ENCODE data around the gene NVL.
A peak's percentile ranks its signal among the peaks of the same experiment; 100 is the strongest.
"Not testable (repeated sequence)": the region's sequence is repeated elsewhere in the genome, so short reads cannot be mapped to it uniquely, and the experiment has no call there.

The NVL gene

DNA sequence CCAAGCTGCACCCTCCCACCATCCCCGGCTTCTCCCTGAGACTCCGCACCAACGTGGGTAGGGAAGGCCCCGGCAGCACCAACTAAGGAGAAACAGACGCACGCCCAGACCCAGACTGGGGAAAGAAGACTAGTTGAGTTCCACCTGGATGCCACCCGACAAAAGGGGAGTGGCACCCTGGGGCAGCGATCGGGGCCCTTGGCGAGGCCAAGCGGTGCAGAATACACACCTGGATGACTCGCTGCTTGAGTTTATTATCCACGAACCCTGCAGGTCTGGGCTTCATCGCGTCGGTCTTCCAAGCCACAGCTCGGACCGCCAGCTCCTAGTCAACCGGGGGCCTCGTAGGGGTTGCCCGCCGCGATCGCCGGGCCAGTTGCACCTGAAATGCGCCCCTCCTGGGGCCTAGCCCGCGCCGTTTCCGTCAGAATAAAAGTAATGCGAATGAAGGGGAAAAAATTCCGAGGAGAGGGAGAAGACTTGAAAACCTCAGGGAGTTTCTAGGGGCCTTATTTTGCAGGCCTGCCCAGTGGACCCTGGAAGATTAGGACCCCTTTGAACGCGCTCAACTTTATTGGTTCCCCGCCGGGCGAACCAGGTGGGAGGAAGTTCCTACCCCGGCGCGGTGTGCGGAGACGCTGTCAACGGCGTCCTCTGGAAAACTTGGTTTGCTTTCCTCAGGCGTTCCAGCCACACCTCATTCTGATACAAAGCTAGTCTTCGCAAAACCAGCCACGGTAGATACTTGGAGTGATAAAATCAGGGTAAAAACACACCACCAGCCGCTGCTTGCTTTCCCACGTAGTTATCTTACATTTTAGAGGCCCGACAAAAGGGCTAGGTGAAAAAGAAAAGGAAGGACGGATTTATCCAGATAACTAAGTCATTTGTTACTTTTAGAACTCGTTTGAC lies at the start of gene NVL:
Gene NVL, minus strand, starts transcription at position 331 of the 912 bp plus-strand sequence. Its CDS starts 45 bp downstream, at position 286.
- DNase-seq (ENCODE audit: low read depth), result peak; percentile 76

DNA sequence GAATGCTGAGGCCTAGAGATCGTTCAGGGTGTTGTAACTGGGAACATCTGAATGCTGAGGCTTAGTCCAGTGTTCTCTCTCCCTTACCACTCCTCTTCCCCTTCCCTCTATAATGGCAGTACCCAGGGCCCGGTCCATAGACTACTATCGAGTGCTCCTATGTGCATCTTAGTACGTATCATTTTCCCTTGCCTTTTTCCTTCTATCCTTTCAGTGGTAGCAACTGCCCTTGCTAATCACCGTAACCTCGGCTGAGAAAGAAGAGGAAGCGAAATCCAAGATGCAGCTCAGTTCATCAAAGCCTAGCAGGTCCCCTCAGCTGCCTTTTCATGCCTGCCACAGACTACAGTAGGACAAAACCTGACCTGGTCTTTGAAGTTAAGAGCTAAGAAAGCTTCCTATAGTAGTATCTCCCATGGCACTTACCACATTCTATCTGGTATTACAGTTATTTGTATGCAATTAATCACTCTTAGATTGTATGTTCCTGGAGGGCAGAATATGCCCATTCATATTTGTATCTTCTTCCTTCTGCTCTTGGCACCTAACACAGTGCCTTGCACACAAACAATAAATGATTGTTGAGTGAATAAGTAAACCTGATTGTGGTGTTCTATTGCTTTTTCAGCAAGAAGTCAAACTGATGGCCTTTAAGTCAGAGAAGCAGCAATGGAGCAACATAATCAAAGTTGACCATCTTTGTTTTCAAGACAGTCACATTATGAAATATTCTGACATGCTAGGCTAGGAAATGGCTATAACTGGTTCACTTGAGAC lies 49.1 kb upstream of the NVL start:
- DNase-seq (ENCODE audit: low read depth), result no peak

DNA sequence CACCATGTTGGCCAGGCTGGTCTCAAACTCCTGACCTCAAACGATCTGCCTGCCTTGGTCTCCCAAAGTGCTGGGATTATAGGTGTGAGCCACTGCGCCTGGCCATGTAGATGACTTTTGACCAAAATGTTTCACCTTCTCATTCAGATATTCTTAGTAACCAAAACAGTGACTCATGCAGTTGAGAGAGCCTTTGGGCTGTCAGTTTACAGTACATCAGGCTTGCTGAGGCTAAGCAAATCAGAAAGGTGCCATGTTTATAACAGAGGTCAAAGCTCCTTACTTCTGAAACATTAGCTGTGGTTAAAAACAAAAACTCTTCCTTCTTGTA lies 47.7 kb upstream of the NVL start:
- no peak for DNase-seq (ENCODE audit: low read depth)

DNA sequence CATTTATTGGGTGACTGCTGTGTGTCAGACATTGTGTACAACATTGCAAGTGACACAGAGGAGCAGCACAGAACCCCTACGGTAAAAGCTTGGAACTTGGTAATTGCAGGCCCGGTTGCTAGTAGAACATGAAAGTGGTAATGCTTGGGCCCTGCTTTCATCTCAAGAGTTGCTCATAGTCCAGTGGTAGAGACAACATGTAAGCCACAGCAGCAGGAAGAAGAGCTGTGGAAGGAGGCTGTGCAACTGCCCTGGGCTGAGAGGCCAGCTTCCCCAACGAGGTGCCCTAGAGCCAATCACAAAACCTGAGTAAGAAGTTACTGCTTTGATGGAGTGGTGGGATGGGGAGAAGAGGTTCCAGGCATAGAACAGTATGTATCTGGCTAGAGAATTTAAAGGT lies 45.1 kb upstream of the NVL start:
- no peak for DNase-seq (ENCODE audit: low read depth)

DNA sequence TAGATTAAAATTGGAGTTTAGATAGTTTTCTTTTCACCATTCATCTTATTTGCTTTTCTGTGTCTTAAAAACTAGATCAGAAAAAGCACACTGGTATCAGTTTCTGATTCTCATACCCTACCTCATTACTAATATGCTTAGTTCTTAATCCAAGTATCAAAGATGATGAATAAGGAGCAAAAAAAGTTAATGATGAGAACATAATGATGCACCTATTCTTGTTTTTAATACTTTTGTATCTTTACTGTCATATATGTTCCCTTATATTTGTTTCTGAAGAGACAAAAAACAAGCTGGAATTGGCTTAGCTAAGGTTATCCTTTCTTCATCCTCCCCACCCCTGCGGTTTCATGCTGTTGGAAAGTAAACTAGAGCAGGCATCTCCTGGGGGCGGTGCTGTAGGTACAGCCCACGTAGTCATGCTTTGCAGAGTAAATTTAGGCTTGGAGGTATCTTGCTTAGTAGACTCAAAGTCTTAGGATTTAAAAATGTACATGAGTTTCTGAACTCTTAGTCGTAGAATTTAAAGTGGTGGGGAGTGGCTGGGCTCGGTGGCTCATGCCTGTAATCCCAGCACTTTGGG lies 43.1 kb upstream of the NVL start:
- DNase-seq (ENCODE audit: low read depth), result no peak

DNA sequence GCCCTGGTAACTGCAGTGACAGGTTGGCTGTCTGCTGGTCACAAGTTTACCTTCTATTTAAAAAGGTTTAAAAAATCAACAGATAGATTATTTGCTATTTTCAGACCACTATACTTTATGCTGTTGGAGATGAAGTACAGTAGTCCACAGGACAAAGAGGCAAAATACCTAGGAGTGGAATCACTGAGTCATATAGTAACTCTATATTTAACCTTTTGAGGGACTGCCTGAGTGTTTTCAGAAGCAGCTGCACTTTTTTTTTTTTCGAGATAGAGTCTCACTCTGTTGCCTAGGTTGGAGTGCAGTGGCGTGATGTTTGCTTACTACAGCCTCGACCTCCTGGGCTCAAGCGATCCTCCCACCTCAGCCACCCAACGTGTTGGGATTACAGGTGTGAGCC lies 38.4 kb upstream of the NVL start:
- DNase-seq (ENCODE audit: low read depth), result no peak

DNA sequence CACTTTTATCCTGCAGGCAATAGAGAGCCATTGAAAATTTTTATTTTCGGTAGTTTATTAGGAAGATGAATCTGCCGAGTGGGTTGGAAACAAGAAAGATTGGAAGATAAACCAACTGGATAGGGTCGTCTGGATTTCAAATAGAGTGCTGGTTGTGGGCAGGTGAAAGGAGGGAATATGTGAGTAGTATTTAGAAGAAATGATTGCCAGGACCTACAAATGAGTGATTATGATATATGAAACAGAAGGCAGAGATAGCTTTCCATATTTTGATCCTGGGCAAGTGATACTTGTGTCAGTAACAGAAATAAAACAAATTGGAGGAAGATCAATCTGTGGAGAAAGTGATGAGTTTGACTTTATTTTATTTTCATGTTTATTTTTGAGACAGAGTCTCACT lies 29.2 kb upstream of the NVL start:
- no peak for DNase-seq (ENCODE audit: low read depth)

DNA sequence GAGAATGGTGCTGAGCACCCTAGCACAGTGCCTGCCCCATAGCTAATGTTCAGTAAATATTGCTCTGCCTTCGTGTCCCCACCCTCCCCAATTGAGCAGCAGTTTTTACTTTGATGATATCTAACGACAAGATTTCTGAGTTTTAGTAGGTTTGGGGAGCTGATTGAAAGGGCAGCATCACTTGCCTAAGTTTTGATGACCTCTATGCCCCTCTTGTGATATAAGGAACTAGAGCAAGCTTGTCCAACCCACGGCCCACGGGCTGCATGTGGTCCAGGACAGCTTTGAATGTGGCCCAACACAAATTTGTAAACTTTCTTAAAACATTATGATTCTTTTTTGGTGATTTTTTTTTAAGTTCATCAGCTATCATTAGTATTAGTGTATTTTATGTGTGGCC lies 28.3 kb upstream of the NVL start:
- DNase-seq (ENCODE audit: low read depth), result no peak

DNA sequence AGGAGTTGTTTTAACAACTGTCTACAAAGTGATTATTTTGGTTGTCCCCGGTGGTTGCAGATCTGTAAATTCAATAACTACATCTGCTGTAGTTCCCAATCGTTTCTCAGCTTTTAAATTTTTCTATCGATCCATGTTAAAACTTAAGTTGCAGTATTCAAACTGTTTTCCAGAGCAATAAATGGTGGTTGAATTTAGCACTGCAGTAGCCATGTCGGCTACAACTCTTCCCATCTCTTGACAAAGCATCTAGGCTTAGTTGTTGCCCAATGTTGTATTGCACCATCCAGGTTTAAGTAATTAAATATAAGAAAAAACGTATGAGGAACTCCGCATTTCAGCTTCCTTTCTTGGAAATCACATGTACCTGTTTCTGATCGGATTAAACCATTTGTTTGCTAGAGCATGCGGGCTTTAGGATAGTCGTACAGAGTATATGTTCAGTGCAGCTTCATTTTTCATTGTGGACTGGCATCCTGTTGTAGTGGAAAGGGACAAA lies 27.7 kb upstream of the NVL start:
- DNase-seq (ENCODE audit: low read depth), result no peak

DNA sequence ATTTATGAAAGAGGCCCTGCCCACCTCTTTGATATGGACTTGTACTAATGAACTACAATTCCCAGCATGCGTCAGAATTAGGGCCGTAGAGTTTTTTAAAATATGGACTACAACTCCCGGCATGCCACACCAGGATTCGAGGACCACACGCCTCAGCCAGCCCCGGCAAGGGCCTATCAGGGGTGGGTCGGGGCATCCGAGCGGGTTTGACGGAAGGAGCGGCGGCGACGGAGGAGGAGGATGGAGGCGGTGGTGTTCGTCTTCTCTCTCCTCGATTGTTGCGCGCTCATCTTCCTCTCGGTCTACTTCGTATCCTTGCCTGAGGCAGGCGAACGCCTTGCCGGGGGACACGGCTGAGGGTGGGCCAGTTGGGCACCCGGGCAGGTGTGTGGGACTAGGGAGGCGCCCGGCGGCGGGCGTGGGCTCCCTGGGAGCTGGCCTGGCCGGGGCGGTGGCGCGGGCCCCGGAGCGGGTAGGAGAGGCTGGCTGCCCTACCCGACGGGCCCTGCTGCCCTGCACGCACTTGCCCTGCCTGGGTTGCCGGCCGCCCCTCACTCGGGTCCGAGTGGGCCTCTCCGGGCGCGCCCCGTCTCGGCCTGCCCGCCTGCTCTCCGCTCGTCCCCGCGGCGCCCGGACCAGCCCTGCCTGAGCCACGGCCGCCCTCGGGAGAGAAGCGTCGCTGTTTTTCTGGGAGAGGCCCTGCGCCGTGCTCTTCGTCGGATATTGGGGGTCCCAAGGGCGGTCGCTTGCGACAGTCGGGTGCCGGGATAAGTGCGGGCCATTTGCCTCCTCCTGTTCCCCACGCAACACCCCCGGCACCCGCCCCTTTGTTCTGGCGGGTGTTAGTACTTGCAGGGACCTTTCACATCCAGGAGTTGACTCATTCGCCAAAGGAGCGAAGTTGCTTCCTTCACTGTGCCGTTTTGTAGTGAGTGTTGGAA lies 27.0 kb upstream of the NVL start, which contains the start of gene CNIH4:
Gene CNIH4, plus strand, starts transcription at position 195 of the 941 bp plus-strand sequence. Its CDS starts 46 bp downstream, at position 241.
- peak; percentile 86 for DNase-seq (ENCODE audit: low read depth)

DNA sequence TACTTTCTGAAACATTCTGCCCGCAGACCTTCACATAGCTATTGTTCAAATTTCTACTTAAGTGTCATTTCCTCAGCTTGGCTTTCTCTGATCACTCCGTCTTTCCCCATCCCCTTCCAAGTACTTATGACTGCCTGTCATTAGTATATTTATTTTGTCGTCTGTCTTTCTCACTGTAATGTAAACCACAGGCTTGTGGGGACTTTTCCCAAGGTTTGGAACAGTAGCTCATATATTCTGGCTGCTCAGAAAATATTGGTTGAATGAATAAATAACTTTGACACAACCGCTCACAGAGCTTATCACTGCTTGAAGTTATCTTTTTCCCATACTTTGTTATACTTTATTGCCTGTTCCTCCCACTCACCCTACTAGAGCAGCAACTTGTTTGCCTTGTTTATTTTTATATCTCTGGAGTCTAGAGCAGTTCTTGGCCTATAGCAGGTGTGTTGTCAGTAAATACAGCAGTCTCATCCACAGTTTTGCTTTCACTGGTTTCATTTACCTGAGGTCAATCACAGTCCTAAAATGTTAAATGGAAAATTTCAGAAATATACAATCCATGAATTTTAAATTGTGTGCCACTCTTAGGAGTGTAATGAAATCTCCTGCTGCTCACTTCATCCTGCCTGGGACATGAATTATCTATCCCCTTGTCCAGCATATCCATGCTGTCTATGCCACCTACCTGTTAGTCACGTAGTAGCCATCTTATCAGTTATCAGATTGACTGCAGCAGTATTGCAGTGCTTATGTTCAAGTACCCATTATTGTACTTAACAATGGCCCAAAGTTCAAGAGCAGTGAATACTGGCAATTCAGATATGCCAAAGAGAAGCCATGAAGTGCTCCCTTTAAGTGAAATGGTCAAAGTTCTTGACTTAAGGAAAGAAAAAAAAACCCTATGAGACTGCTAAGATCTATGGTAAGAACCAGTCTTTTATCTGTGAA lies 24.3 kb upstream of the NVL start:
- no peak for DNase-seq (ENCODE audit: low read depth)

DNA sequence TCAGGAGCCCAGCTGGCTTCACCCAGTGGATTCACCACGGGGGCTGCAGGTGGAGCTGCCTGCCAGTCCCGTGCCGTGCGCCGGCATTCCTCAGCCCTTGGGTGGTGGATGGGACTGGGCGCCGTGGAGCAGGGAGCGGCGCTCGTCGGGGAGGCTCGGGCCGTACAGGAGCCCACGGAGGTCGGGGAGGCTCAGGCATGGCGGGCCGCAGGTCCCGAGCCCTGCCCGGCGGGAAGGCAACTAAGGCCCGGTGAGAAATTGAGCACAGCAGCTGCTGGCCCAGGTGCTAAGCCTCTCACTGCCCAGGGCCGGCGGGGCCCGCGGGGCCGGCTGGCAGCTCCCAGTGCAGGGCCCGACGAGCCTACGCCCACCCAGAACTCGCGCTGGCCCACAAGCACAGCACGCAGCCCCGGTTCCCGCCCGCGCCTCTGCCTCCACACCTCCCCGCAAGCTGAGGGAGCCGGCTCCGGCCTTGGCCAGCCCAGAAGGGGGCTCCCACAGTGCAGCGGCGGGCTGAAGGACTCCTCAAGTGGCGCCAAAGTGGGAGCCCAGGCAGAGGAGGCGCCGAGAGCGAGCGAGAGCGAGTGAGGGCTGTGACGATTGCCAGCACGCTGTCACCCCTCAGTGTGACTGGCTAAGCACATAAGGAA lies 22.6 kb upstream of the NVL start:
- not testable (repeated sequence) for DNase-seq (ENCODE audit: low read depth)

DNA sequence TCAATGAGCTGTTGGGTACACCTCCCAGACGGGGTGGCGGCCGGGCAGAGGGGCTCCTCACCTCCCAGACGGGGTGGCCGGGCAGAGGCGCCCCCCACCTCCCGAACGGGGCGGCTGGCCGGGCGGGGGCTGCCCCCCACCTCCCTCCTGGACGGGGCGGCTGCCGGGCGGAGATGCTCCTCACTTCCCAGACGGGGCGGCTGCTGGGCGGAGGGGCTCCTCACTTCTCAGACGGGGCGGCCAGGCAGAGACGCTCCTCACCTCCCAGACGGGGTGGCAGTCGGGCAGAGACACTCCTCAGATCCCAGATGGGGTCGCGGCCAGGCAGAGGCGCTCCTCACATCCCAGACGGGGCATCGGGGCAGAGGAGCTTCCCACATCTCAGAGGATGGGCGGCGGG lies 19.7 kb upstream of the NVL start:
- not testable (repeated sequence) for DNase-seq (ENCODE audit: low read depth)

DNA sequence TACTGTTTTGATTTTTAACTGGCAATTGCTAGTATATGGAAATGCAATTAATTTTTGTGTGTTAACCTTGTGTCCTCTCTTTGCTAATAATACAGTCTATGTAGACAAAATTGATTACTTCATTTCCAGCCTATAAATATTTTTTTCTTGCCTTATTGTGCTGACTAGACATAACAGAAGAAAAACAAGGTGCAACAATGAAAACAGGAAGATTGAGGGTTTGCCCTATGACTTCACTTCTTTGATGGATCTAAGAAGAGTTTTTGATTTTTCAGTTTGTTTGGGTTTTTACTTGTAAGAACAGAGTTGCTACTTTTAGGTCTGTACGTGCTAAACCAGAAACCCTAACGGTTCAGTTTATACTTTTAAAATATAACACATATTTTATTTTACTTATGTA lies 18.2 kb upstream of the NVL start:
- no peak for DNase-seq (ENCODE audit: low read depth)

DNA sequence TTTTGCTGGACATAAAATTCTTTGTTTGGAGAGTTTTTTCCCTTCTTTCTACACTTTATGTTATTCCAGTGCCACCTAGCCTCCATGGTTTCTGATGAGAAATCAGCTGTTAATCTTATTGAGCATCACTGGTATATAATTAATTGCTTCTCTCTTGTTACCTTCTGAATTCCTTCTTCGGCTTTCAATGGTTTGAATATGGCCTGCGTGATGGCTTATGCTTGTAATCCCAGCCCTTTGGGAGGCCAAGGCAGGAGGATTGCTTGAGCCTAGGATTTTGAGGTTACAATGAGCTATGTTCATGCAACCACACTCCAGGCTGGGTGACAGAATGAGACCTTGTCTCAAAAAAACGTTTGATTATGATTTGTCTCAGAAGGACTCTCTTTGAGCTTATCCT lies 13.7 kb upstream of the NVL start:
- DNase-seq (ENCODE audit: low read depth), result no peak

DNA sequence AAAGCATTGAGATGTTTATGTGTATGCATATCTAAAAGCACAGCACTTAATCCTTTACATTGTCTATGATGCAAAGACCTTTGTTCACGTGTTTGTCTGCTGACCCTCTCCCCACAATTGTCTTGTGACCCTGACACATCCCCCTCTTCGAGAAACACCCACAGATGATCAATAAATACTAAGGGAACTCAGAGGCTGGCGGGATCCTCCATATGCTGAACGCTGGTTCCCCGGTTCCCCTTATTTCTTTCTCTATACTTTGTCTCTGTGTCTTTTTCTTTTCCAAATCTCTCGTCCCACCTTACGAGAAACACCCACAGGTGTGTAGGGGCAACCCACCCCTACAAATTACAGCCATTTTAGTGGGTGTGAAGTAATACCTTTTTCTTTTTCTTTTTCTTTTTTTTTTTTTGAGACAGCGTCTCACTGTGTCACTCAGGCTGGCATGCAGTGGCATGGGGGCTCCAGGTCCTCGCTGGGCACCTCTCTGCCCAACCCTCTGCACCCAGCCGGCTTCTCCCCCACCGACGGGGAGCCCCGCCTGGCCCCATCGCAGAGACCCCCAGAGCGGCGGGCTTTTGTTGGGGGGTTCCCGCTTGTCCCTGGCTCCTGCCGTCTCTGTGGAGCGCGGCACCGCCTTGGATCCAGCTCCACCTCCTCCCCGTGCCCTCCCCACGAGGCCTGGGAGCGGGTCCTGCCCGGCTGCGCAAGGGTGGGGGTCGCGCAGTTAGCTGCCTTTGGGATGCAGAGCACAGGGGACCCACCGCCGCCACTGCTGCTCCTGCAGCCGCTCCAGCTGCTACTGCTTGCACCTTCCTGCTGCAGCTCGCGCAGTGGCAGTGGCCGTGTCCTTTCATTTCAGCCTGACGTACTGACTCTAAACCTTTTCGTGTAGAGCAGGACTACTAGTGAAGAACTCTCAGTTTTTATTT lies 10.7 kb upstream of the NVL start:
- not testable (repeated sequence) for DNase-seq (ENCODE audit: low read depth)

DNA sequence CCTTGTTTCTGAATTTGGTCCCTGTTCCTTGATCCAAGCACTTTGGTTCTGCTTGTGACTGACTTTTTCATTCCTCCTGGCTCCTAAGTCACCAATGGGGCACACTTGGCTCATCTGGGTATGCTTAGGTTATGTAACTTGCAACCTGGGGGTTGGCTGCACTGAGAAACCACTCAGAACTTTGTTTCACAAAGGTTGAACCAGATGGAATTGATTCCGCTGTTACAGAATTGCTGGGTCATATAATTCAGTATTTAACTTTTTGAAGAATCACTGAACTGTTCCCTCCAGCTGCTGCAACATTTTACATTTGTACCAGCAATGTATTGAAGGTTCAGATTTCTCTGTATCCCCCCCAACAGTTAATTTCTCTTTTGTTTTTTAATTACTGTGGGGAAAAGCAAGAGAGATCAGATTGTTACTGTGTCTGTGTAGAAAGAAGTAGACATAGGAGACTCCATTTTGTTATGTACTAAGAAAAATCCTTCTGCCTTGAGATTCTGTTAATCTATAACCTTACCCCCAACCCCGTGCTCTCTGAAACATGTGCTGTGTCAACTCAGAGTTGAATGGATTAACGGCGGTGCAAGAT lies 9.6 kb upstream of the NVL start:
- DNase-seq (ENCODE audit: low read depth), result no peak

DNA sequence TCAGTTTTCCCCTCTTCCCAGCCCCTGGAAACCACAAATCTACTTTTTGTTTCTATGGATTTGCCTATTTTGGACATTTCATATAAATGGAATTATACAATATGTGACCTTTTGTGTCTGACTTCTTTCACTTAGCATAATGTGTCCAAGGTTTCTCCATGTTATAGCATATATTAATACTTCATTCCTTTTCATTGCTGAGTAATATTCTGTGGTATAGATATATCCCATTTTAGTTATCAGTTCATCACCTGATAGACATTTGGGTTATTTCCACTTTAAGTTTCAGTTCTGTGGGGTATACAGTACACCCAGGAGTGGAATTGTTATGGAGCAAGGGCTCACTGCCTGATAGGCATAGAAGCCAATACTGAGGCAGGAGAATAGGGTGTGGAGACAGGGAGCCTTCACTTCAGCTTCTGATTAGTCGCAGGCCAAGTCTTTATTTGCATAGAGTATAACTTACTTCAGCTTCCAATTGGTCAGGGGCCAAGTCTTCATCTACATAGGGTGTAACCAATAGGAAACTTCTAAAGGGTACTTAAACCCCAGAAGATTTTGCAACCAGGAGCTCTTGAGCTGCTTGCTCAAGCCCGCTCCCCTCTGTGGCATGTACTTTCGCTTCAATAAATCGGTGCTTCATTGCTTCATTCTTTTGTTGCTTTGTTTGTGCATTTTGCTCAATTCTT lies 8.3 kb upstream of the NVL start:
- no peak for DNase-seq (ENCODE audit: low read depth)
